ENCODE measurements around the gene TEX38.
"Not testable (repeated sequence)": the region's sequence is repeated elsewhere in the genome, so short reads cannot be mapped to it uniquely, and the experiment has no call there.

Gene TEX38

DNA sequence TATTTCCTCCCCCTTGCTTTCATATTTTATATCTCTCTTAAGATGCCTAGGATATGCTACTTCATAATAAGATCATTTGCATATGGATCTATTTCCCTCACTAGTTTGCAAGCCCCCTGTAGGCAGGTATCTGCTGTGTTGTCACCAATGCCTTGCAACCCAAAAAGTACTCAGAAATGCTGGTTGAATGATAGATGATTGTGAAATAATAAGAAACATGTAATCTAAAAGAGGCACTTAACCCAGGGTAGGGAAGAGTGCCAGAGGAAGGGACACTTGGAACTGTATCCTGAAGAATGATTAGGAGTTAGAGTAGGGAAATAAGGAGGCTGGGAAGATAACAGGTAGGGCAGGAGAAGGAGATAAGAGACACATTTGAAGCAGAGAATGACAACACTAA, 15.8 kb upstream of the TEX38 start:
- DNase-seq (ENCODE audit: low read depth), result no peak

DNA sequence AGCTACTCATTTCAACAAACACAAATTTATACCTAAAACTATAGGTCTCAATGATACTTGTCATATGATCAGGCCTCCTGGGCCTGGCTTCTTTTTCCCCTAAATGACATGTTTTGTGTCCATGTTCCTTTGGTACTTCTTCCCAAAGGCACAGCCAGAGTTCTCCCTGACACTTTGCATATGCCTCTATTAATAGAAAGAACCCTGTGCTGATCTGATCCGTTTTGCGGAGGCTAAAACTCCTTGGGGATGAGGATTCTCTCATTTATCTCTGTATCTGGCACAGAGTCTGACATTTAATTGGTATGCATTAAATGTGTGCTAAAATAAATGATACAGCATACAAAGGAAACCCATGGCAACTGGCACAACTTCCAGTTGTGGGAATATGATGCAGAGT, 15.0 kb upstream of the TEX38 start:
- no peak for DNase-seq (ENCODE audit: low read depth)

GRCh38 chr1:46657775-46658174, 13.9 kb upstream of the TEX38 start:
- DNase-seq (ENCODE audit: low read depth), result no peak

DNA sequence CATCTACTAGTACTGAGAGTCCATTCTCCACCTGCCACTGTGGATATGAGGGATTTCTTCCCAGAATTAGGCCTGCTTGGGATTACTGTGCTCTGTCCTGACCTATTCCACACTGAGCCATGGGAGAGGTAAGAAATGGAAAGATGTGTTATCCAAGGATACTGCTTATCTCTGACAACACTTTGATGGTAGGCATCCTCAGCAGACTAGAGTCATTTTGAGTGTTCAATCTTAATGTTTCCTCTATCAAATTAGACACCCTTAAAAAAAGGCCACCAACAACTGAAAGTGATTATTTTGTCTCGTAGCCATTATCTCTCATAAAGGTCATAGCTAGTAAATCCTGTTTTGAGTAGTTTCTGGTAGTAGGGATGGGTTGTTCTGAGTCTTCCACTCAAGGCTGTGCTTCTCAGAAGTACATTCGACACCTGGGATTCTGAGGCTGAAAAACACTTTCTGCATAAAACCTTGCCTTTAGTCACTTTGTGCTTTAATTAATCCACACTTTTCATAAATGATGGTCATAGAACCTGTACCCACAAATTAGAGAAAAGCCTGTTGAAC, 12.3 kb upstream of the TEX38 start:
- no peak for DNase-seq (ENCODE audit: low read depth)

GRCh38 chr1:46660116-46660515, 11.5 kb upstream of the TEX38 start:
- not testable (repeated sequence) for DNase-seq (ENCODE audit: low read depth)

DNA sequence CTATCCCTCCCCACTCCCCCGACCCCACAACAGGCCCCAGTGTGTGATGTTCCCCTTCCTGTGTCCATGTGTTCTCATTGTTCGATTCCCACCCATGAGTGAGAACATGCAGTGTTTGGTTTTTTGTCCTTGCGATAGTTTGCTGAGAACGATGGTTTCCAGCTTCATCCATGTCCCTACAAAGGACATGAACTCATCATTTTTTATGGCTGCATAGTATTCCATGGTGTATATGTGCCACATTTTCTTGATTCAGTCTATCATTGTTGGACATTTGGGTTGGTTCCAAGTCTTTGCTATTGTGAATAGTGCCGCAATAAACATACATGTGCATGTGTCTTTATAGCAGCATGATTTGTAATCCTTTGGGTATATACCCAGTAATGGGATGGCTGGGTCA, 8.7 kb upstream of the TEX38 start:
- not testable (repeated sequence) for DNase-seq (ENCODE audit: low read depth)

GRCh38 chr1:46665983-46666382, 5.7 kb upstream of the TEX38 start:
- no peak for DNase-seq (ENCODE audit: low read depth)

DNA sequence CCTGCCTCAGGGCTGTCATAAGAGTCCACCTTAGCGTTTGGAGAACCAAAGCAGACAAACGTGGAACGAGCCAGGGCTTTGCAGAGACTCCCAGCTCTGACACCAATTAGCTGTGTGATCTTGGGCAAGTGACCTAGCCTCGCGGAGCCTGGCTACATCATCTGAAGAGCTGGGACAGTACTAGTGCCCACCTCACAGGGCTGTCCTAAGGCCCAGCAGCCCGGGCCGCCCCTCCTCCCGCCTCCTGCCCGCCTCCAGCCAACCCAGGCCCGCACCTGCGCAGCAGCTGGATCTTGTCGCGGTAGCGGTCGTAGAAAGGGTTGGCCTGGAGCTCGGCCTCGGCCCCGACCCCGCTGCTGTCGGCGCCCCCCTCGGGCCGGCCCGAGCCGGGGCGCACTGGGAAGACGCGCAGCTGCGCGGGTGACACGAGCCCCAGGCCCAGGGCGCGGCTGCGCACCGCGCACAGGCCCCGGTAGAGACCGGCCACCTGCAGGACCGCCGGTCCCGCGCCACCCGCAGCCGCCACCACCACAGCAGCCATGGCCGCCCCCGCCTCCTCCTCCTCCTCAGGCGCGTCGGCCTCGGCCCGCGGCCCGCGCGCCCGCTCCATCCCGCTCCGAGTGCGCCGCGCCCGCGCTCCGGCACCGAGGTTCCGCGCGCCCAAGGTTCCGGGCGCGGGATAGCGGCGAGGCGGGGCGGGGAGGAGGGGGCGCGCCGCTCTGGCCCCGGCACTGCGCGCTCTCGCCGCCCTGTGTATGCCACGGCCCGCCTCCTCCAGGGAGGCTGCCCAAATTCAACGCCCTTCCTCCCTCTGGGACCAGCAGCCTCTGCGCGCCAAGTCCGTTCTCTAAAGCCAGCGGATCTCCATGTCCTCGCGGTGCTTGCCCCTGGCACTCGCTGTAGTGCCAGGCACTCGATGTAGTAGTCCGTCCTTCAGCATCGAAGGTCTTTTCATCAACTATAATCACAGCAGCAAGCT, 3.6 kb upstream of the TEX38 start, which contains the start of gene ATPAF1:
ATPAF1 (minus strand) TSS at position 583 of the 979 bp plus-strand sequence; CDS start at position 541, 42 bp downstream.
- DNase-seq (ENCODE audit: low read depth), result peak; percentile 30

GRCh38 chr1:46670134-46670533, 1.5 kb upstream of the TEX38 start:
- DNase-seq (ENCODE audit: low read depth), result no peak

DNA sequence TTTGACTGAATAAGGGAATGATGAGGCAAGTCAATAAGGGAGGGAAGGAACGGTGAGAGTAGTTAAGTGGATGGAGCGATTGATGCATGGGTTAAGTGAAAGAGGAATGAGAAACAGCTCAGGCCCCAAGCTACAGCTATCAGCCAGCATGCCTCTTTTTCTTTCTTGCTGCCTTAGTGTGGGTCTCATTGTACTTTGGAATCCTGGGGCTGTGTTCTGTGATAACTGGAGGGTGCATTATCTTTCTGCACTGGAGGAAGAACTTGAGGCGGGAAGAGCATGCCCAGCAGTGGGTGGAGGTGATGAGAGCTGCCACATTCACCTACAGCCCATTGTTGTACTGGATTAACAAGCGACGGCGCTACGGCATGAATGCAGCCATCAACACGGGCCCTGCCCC, 1.0 kb downstream of the TEX38 start:
- no peak for DNase-seq (ENCODE audit: low read depth)

DNA sequence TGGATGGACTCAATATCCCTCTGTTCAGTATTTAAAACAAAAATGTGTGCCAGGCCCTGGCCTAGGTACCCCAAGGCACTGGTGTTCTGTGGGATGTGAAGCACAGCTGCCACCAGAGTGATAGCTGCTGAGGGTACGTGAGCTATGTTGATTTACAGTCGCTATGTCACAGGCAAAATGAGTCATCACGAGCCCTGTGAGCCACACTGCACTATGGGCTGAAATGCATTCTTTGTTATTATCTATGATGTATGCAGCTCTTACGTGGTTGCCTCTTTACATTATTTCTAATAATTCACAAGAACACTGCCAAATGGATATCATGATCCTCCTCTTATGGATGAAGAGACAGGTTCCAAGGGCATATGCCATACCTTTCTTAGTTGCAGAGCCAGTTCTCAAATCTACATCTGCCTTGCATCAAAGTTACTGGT, 2.1 kb downstream of the TEX38 start:
- DNase-seq (ENCODE audit: low read depth), result no peak

DNA sequence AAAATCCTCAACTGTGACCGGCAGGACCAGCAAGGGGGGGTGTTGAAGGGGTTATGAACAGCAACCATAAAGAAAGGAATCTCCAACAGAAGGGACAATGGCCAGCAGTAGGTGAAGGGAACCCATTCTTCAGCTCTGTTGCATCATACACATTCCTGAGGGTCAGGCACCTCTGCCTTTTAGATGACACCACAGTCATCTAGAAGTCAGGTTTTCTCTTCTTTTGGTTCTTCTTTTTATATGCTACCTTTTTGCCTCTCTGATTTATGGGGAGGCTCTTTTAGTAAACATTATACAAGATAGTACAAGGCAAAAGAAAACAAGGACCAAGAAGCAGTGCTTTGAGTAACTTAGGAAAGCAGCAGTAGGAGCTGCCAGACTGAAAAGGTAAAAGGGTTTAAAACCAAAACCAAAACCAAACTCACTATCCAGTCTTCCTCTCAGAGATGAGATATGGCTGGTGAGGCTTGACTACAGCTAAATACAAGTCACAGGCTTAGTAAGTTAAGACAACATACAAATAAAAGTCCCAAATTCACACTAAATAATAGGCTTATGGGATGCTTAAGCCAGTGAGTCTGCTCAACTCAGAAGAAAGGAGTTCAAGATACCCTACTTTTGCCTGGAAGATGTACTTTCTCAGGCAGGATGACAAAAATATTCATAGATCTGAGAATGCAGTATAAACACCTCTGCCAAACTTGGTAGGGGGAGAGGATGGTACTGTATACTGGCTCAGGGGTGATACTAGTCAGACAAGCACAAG, 4.1 kb downstream of the TEX38 start:
- no peak for DNase-seq (ENCODE audit: low read depth)

- DNase-seq (ENCODE audit: low read depth), result no peak
These were observed 4.9 kb downstream of the TEX38 start for GRCh38 chr1:46676531-46676930.

- no peak for DNase-seq (ENCODE audit: low read depth)
These were observed 5.7 kb downstream of the TEX38 start for GRCh38 chr1:46677339-46677738.

- no peak for DNase-seq (ENCODE audit: low read depth)
These were observed 8.3 kb downstream of the TEX38 start for GRCh38 chr1:46679789-46680573.

GRCh38 chr1:46681333-46682034, 9.8 kb downstream of the TEX38 start:
- no peak for DNase-seq (ENCODE audit: low read depth)

DNA sequence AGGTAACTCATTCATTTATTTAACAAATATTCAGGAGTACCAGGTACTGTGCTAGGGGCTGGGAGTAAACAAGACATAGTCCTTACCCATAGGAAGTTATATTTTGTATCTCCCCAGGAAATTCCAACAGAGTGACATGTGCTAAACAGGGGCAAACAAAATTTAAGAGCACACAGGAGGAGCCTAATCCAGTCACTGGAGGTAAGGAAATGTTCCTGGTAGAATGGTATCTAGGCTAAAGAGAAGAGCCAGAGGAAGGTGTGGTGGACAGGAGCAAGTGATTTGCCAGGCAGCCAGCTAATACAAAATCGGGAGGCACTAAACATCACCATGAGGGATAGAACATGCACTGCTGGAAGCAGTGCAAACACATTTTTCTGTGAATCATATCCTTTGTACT, 10.4 kb downstream of the TEX38 start:
- no peak for DNase-seq (ENCODE audit: low read depth)

- no peak for DNase-seq (ENCODE audit: low read depth)
These were observed 13.0 kb downstream of the TEX38 start for GRCh38 chr1:46684670-46685069.

- no peak for DNase-seq (ENCODE audit: low read depth)
These were observed 14.6 kb downstream of the TEX38 start for GRCh38 chr1:46686255-46686654.

DNA sequence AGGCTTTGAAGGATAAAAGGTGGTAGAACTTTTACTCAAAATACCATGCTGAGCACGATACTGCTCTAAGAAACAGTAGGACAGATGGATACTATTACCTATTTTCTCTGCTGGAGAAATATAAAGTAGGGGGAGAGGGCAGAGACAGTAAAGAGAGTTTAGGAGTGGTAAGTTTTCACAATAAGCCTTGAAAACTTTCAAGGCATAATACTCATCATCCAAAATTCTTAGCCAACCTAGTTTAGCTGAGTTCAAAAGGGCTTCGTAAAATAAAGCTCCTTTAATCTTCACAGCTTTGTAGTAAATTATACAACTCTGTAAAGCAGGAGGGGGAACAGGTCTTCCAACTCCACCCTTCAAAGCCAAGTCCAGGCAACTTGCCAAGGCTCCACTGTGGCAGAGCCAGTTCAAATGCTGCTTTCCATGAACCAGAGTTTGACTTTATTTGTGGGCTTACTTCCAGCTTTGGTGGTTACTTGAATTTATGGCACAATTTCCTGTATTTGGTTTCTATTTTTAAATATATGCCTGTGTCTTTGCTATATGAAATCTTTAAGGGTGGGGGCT, 15.5 kb downstream of the TEX38 start:
- DNase-seq (ENCODE audit: low read depth), result no peak
